ENCODE data around the gene CHAF1A.

DNA sequence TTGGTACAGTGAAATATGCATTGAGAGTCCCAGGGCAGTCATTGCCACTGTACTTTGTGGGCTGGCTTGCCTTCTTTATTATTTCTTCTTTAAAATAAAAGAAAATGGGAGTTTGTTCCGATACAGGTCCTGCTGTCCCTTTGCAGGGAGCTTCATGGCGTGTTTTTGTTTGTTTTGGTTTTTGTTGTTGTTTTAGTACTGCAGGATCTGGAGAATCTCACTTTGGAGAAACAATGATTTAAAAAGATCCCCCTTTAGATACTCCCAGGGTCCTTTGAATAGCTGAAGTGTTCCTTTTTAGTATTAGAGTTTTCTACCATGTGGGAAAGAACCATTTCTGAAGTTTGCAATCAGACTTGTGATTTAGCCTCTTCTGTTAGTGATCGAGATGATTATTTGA, 11.1 kb downstream of the CHAF1A start:
- TF ChIP-seq EZH2 (IDR thresholded peaks at IDR 0.05; ENCODE audit: low read depth, unreplicated experiment) (no peak), CTCF (conservative IDR thresholded peaks at IDR 0.05; ENCODE audit: low read depth in 2 of 2) (no peak), POLR2AphosphoS5 (IDR thresholded peaks at IDR 0.05; ENCODE audit: low read depth) (no peak)

Measured in GM23338 (cell line).